ENCODE measurements around the gene FBXO4.

FBXO4 gene

GRCh38 chr5:41924872-41925554 lies at the start of gene FBXO4:
TSS of gene FBXO4 (plus strand) at chr5:41925281. CDS start at chr5:41925310, 29 bp downstream.
- DNase-seq: peak; percentile 90

- no peak for DNase-seq
These were observed 48.4 kb upstream of the FBXO4 start for GRCh38 chr5:41876678-41877077.

- no peak for DNase-seq
These were observed 47.7 kb upstream of the FBXO4 start for GRCh38 chr5:41877408-41877807.

- no peak for DNase-seq
These were observed 46.9 kb upstream of the FBXO4 start for GRCh38 chr5:41878173-41878572.

- no peak for DNase-seq
These were observed 46.2 kb upstream of the FBXO4 start for GRCh38 chr5:41878643-41879478.

GRCh38 chr5:41882765-41883164 lies 42.3 kb upstream of the FBXO4 start:
- no peak for DNase-seq

GRCh38 chr5:41883243-41883642 lies 41.8 kb upstream of the FBXO4 start:
- no peak for DNase-seq

GRCh38 chr5:41883936-41884335 lies 41.1 kb upstream of the FBXO4 start:
- DNase-seq: no peak

GRCh38 chr5:41885286-41885685 lies 39.8 kb upstream of the FBXO4 start:
- no peak for DNase-seq

- DNase-seq: no peak
These were observed 33.9 kb upstream of the FBXO4 start for GRCh38 chr5:41891066-41891707.

- DNase-seq: no peak
These were observed 33.0 kb upstream of the FBXO4 start for GRCh38 chr5:41892031-41892430.

GRCh38 chr5:41893074-41893851 lies 31.8 kb upstream of the FBXO4 start:
- no peak for DNase-seq

GRCh38 chr5:41896230-41896629 lies 28.9 kb upstream of the FBXO4 start:
- no peak for DNase-seq

GRCh38 chr5:41903382-41903891 lies 21.6 kb upstream of the FBXO4 start:
- DNase-seq: no peak

- DNase-seq: peak; percentile 98
These were observed 20.9 kb upstream of the FBXO4 start, which contains the start of gene RIMOC1 for GRCh38 chr5:41903892-41904799. TSS of gene RIMOC1 (plus strand) at chr5:41904344. CDS start at chr5:41904368, 24 bp downstream.

- no peak for DNase-seq
These were observed 18.9 kb upstream of the FBXO4 start for GRCh38 chr5:41906151-41906550.

- DNase-seq: no peak
These were observed 16.6 kb upstream of the FBXO4 start for GRCh38 chr5:41908374-41909079.

- DNase-seq: no peak
These were observed 7.0 kb upstream of the FBXO4 start for GRCh38 chr5:41918105-41918504.

- no peak for DNase-seq
These were observed 3.9 kb upstream of the FBXO4 start for GRCh38 chr5:41921166-41921565.

GRCh38 chr5:41921874-41922273 lies 3.2 kb upstream of the FBXO4 start:
- DNase-seq: no peak

GRCh38 chr5:41924526-41924871 lies 582 bp upstream of the FBXO4 start:
- DNase-seq: no peak

Measured in CD4-positive, alpha-beta T cell treated with Interleukin-21 for 1 hour (primary cell).